A673 (cell line): ENCODE results near the gene FRS2. TPM values are rescaled to one million over a fixed set of nuclear protein-coding genes. Genes with fewer than 3 reads are reported as not detected.

ENCODE experiments used
- BruUV-seq: library from RNA; stranded (reverse); fragments of 400-500 nt; replicated peaks from 2 replicates; lab custom pipeline; 2021; lab: Mats Ljungman, UMichigan
- CTCF ChIA-PET: fragments of 300-600 bp; sonication (Branson Sonifier 250); formaldehyde crosslinking; loops from one replicate; lab custom pipeline; 2022; ENCODE audit warnings: antibody characterized with exemption; lab: Charles Lee
- POLR2A ChIA-PET: fragments of 300-600 bp; sonication (Branson Sonifier 250); formaldehyde crosslinking; loops from one replicate; lab custom pipeline; 2022; ENCODE audit warnings: antibody characterized with exemption; ENCODE audit not compliant: low non-redundant PET; lab: Charles Lee
- DNase-seq: peaks from one replicate; pipeline ENCODE4 v3.0.0-alpha.2; 2015; ENCODE audit warnings: low spot score
- H3K27ac ChIP-seq: fragments of 200-600 bp; sonication (generic); 2 replicates; pipeline ENCODE4 v1.5.1; 2016; ENCODE audit warnings: mixed run types, low read depth, mild to moderate bottlenecking, mixed read lengths, antibody characterized with exemption, low read length; ENCODE audit not compliant: poor library complexity, severe bottlenecking
- H3K27me3 ChIP-seq: fragments of 200-600 bp; sonication (generic); replicated peaks from 2 replicates; pipeline ENCODE4 v1.6.1; 2017; ENCODE audit warnings: mixed run types, low read depth, mild to moderate bottlenecking, mixed read lengths, antibody characterized with exemption, low read length; ENCODE audit not compliant: insufficient read depth, poor library complexity
- H3K36me3 ChIP-seq: fragments of 200-600 bp; sonication (generic); 2 replicates; pipeline ENCODE4 v1.6.1; 2016; ENCODE audit warnings: mixed run types, mild to moderate bottlenecking, mixed read lengths, antibody characterized with exemption, low read length; ENCODE audit not compliant: insufficient read depth, poor library complexity, severe bottlenecking
- H3K4me1 ChIP-seq: fragments of 200-600 bp; sonication (generic); 2 replicates; pipeline ENCODE4 v1.6.1; 2017; ENCODE audit warnings: mixed run types, mild to moderate bottlenecking, mixed read lengths, antibody characterized with exemption, low read length; ENCODE audit not compliant: insufficient read depth, poor library complexity, severe bottlenecking
- H3K4me3 ChIP-seq: fragments of 200-600 bp; sonication (generic); 2 replicates; pipeline ENCODE4 v1.5.1; 2016; ENCODE audit warnings: low read depth, mixed run types, mild to moderate bottlenecking, mixed read lengths, low read length; ENCODE audit not compliant: poor library complexity, severe bottlenecking
- H3K9me3 ChIP-seq: fragments of 200-600 bp; sonication (generic); 2 replicates; pipeline ENCODE4 v1.6.1; 2016; ENCODE audit warnings: mixed run types, low read depth, mild to moderate bottlenecking, mixed read lengths, antibody characterized with exemption, low read length; ENCODE audit not compliant: poor library complexity, severe bottlenecking
- CTCF ChIP-seq: fragments of 300-800, 200-600 bp; sonication (generic); conservative IDR thresholded peaks from 2 replicates; pipeline ENCODE4 v1.5.1; 2017; ENCODE audit warnings: low read depth, mild to moderate bottlenecking, antibody characterized with exemption, low read length, moderate library complexity, mixed read lengths
- EZH2 ChIP-seq: fragments of 200-600 bp; sonication (generic); IDR thresholded peaks from 2 replicates; pipeline ENCODE4 v1.6.1; 2017; ENCODE audit warnings: borderline replicate concordance, low read depth, mild to moderate bottlenecking, mixed read lengths, antibody characterized with exemption, low read length; ENCODE audit not compliant: poor library complexity, severe bottlenecking
- intact Hi-C: fragments of 100-400 bp; cut with micrococcal nuclease; formaldehyde crosslinking; loops from one replicate; pipeline ENCODE4 v1.10.0; 2022; ENCODE audit not compliant: unreplicated experiment
- total RNA-seq: library from RNA; stranded (reverse); gene quantifications from 2 replicates; pipeline ENCODE4 v1.2.3, GENCODE V29; 2021

Gene FRS2
- total RNA-seq, 1 experiment from 2014 or later, result 34.5 TPM

- H3K4me3 ChIP-seq, result no peak overlapping the region
- no peak for DNase-seq
- no peaks in the 10 kb centered on the region for H3K36me3 ChIP-seq
- CTCF ChIA-PET, result no interaction called here
- peaks cover under 1% of the 10 kb centered on the region for H3K9me3 ChIP-seq
- H3K27me3 ChIP-seq, result no peaks in the 10 kb centered on the region
- peaks cover 4% of the 10 kb centered on the region for H3K4me1 ChIP-seq
- H3K27ac ChIP-seq, result no peak overlapping the region
- POLR2A ChIA-PET, result no interaction called here
- TF ChIP-seq EZH2 (no peak), CTCF (no peak)
- intact Hi-C loops, result no loop called here
- BruUV-seq, result no TSS peak
Measured at GRCh38 chr12:69492739-69493138, 22.6 kb downstream of the FRS2 start.

GRCh38 chr12:69495071-69495470 is 24.9 kb downstream of the FRS2 start:
- no TSS peak for BruUV-seq
- Histone ChIP-seq H3K27me3 (no peaks in the 10 kb centered on the region), H3K4me1 (peaks cover 4% of the 10 kb centered on the region), H3K9me3 (no peaks in the 10 kb centered on the region), H3K4me3 (no peak overlapping the region), H3K36me3 (no peaks in the 10 kb centered on the region), H3K27ac (no peak overlapping the region)
- no peak for DNase-seq
- TF ChIP-seq CTCF, result no peak
- TF ChIP-seq EZH2, result no peak
- ChIA-PET CTCF (no interaction called here), POLR2A (no interaction called here)
- intact Hi-C loops, result no loop called here

- CTCF ChIA-PET, result no interaction called here
- Histone ChIP-seq H3K36me3 (no peaks in the 10 kb centered on the region), H3K9me3 (no peaks in the 10 kb centered on the region), H3K4me1 (peaks cover 4% of the 10 kb centered on the region), H3K27ac (no peak overlapping the region), H3K4me3 (no peak overlapping the region), H3K27me3 (no peaks in the 10 kb centered on the region)
- no TSS peak for BruUV-seq
- no peak for DNase-seq
- POLR2A ChIA-PET, result no interaction called here
- intact Hi-C loops, result no loop called here
- no peak for TF ChIP-seq CTCF
- no peak for TF ChIP-seq EZH2
Measured at GRCh38 chr12:69497308-69498026, 27.3 kb downstream of the FRS2 start.
